Spinal cord (tissue), 10 donors: ENCODE data around the gene DBN1. TPM values are rescaled to one million over a fixed set of nuclear protein-coding genes. Genes with fewer than 3 reads are reported as not detected.

ENCODE experiments used
- DNase-seq, 6 donors: peaks; one replicate each; pipeline versions ENCODE4 v3.0.0 to v3.0.0-alpha.2; 2013 to 2015; ENCODE audit warnings: low spot score in 6 of 6, low read depth in 4 of 6
- H3K27ac ChIP-seq: one replicate; pipeline ENCODE4 v1.5.1; 2013; ENCODE audit warnings: low read depth, low read length, control low read depth
- H3K27me3 ChIP-seq: one replicate; pipeline ENCODE4 v1.6.1; 2013; ENCODE audit warnings: low read length; ENCODE audit not compliant: control insufficient read depth, insufficient read depth
- H3K36me3 ChIP-seq: one replicate; pipeline ENCODE4 v1.6.1; 2013; ENCODE audit warnings: low read length; ENCODE audit not compliant: control insufficient read depth, insufficient read depth
- H3K4me1 ChIP-seq: one replicate; pipeline ENCODE4 v1.6.1; 2013; ENCODE audit warnings: low read length; ENCODE audit not compliant: control insufficient read depth, insufficient read depth
- H3K4me3 ChIP-seq: one replicate; pipeline ENCODE4 v1.5.1; 2013; ENCODE audit warnings: low read depth, low read length, control low read depth
- H3K9me3 ChIP-seq: one replicate; pipeline ENCODE4 v1.6.1; 2013; ENCODE audit warnings: low read length; ENCODE audit not compliant: control insufficient read depth, insufficient read depth
- WGBS: methylation state at CpG from one replicate; pipeline ENCODE4 v1.1.5; 2013; ENCODE audit warnings: missing lambda C conversion rate; ENCODE audit not compliant: insufficient coverage; 5-methylcytosine and 5-hydroxymethylcytosine counted together
- polyA plus RNA-seq, 2 donors: library from polyadenylated mRNA; unstranded; fragments of 120-200 nt; gene quantifications; one replicate each; pipeline ENCODE4 v1.2.1, GENCODE V29; 2013; ENCODE audit not compliant: insufficient read length in 2 of 2
- total RNA-seq, 2 donors: library from RNA; depleted of rRNA in 1 of 2; stranded (reverse); fragments of 120-200 nt in 1 of 2; fragments of >200 nt in 1 of 2; gene quantifications; one replicate each; pipeline versions ENCODE4 v1.2.3 to v1.2.4, GENCODE V29; 2013 to 2014
- donor health status: healthy.

DBN1 gene
- total and polyA plus RNA-seq, 4 donors: 49.6 to 273 (median 173) TPM

DNA sequence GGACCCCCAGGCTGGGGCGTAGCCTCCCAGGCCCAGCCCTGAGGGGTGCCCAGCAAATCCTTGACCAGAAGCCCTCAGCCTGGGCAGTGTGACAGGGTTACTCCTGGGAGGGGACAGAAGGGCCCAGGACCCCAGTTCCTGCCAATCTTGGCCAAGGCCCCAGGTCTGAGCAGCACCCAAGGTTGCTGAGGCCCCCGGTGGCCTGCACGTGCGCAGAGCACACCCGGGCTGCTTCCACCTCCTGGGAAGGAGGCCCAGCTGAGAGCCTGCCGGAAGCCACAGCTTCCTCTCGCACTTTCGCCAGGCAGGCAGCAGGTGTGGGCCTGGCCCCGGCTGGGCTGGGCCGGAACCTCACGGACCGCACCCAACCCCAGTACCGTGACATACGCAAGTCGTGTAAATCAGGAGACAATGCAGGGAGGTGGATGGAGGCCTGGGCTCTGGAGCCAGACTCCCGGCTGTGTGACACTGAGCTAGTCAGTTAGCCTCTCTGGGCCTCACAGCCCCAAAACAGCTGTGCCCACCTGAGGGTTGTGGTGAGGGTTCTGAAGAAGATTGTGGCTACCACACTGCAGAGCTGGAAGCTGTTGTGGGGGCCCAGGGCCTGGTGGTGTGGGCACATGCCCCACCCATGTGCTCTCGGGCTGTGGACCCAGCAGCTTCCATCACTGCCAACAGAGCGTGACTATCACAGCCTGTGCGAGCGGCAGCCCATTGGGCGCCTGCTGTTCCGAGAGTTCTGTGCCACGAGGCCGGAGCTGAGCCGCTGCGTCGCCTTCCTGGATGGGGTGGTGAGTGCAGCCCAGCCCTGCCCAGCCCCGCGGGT lies 41.9 kb downstream of the DBN1 start:
- H3K36me3 ChIP-seq: peaks cover 73% of the 10 kb centered on the region
- no peak overlapping the region for H3K4me3 ChIP-seq
- DNase-seq: no peak
- 89% methylated on average over 24 of the region's 29 CpGs for WGBS
- H3K4me1 ChIP-seq: peaks cover 47% of the 10 kb centered on the region
- no peaks in the 10 kb centered on the region for H3K27me3 ChIP-seq
- no peaks in the 10 kb centered on the region for H3K9me3 ChIP-seq
- no peak overlapping the region for H3K27ac ChIP-seq

DNA sequence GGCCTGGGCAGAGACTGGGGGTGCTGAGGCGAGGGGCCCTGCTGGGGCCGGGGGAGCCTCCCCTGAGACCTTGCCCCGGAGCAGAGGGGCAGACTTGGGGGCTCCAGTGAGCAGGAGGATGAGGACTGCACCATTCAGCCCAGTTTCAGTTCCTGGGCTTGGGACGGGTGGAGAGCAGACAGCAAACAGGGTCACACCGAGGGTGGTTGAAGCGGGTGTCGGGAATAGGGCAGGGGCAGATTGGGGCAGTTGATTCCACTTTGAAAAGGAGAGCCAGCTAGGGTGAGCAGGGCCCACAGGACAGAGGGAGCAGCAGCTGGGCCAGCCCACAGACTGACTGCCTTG lies 42.5 kb downstream of the DBN1 start:
- H3K4me1 ChIP-seq: peaks cover 47% of the 10 kb centered on the region
- no peaks in the 10 kb centered on the region for H3K27me3 ChIP-seq
- no peak for DNase-seq
- peaks cover 67% of the 10 kb centered on the region for H3K36me3 ChIP-seq
- H3K9me3 ChIP-seq: no peaks in the 10 kb centered on the region
- WGBS: 80% methylated on average over 7 of the region's 7 CpGs
- no peak overlapping the region for H3K4me3 ChIP-seq
- H3K27ac ChIP-seq: no peak overlapping the region

DNA sequence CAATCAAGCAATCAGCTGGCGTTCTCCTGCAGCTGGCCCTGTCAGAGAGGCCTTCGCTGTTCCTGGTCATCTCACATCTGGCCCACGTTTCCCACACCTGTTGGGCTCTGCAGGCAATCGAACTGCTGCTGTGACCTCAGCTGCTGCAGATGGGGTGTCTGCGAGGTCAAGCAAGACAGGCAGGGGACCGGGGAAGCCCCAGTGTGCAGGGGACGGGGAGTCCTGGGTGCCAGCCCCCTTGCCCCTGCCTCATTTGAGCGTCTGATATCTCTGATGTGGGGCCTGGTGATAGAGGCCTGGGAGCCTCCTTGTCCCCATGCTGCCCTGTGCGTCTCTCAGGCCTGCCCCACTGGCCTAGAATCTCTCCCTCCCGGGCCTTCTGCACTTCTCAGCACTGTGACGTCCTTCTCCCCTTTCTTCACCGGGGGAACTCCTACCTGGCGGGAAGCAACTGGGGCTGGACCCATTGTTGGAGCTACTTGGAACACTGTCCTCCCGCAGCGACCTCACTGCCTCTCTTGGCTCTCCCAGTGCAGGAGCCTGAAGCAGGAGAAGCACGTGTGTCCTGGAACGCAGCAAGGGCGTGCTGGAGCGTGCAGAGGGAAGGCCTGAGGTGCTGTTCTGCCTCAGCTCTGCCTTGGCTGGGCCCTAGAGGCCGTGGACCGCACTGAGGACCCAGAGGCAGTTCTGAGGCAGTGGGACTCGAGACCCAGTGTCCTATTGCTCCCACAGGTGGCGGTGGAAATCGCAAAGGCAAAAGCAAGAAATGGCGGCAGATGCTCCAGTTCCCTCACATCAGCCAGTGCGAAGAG lies 43.1 kb downstream of the DBN1 start:
- no peak for DNase-seq
- H3K9me3 ChIP-seq: no peaks in the 10 kb centered on the region
- H3K4me3 ChIP-seq: no peak overlapping the region
- H3K36me3 ChIP-seq: peaks cover 61% of the 10 kb centered on the region
- H3K27ac ChIP-seq: no peak overlapping the region
- H3K4me1 ChIP-seq: peaks cover 52% of the 10 kb centered on the region
- 87% methylated on average over 26 of the region's 26 CpGs for WGBS
- H3K27me3 ChIP-seq: no peaks in the 10 kb centered on the region

DNA sequence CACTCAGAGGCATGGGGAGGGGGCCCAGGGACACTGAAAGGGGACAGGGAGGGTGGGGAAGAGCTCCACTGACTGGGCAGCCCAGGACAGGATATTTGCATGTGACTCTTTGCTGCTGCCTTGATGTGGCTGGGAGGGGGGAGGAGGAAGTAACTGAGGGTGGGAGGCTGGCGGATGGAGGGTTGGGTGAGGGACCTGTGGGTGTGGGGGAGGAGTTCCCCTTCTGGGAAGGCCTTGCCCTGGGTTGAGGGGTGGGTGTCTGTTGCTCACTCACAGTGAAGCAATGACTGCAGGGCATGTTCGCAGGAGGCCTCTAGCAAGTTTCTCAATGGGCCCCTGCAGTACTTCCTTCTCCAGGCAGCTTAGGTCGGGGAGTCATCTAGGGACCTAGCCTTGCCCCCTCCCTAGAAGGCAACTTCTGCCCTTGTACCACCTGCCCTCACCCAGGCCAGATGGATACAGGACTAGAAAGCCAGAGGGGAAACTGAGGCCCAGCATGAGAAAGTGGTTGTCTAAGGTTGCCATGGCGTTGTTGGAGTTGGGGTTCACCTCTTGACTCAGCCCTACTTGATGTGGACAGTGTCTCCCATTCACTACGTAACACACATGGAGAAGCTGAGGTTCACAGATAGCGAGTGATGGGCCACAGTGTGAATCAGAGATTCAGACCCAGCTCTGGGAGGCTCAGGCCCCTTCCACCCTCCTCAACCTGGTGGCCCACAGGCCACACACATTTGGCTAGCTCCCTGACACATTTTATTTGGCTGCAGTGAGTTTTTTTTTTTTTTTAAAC lies 44.0 kb downstream of the DBN1 start:
- DNase-seq: no peak

DNA sequence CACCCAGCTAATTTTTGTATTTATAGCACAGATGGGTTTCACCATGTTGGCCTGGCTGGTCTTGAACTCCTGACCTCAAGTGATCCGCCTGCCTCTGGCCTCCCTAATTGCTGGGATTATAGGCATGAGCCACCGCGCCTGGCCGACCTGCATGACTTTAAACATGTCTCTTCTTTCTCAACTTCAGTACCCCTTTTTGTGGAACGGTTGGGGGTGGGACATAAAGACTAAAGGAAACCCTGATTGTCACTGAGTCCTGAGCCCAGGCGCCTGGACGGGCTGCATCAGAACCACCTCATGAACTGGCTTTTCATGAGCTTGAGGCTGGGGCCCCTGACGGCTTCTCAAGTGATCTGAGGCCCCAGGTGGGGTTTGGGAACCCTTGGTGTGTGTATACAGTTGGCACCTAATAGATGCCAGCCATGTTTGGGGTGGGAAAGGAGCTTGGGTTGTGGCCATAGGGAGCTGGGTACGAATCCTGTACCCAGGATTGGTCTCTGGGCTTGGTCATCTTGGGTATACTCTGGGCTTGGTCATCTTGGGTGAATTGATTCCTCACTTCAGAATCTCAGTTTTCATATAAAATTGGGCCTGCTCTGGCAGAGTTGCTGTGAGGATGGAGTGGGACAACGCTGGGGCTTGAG lies 44.7 kb downstream of the DBN1 start:
- Histone ChIP-seq H3K27ac (no peak overlapping the region), H3K4me3 (no peak overlapping the region), H3K36me3 (peaks cover 45% of the 10 kb centered on the region), H3K4me1 (peaks cover 54% of the 10 kb centered on the region), H3K27me3 (no peaks in the 10 kb centered on the region), H3K9me3 (no peaks in the 10 kb centered on the region)
- WGBS: 91% methylated on average over 5 of the region's 10 CpGs
- no peak for DNase-seq

More for the DNA sequence above, 44.0 kb downstream of the DBN1 start:
- no peak overlapping the region for H3K4me3 ChIP-seq
- WGBS: 89% methylated on average over 6 of the region's 6 CpGs
- peaks cover 54% of the 10 kb centered on the region for H3K4me1 ChIP-seq
- no peaks in the 10 kb centered on the region for H3K9me3 ChIP-seq
- H3K27me3 ChIP-seq: no peaks in the 10 kb centered on the region
- no peak overlapping the region for H3K27ac ChIP-seq
- H3K36me3 ChIP-seq: peaks cover 52% of the 10 kb centered on the region

DNA sequence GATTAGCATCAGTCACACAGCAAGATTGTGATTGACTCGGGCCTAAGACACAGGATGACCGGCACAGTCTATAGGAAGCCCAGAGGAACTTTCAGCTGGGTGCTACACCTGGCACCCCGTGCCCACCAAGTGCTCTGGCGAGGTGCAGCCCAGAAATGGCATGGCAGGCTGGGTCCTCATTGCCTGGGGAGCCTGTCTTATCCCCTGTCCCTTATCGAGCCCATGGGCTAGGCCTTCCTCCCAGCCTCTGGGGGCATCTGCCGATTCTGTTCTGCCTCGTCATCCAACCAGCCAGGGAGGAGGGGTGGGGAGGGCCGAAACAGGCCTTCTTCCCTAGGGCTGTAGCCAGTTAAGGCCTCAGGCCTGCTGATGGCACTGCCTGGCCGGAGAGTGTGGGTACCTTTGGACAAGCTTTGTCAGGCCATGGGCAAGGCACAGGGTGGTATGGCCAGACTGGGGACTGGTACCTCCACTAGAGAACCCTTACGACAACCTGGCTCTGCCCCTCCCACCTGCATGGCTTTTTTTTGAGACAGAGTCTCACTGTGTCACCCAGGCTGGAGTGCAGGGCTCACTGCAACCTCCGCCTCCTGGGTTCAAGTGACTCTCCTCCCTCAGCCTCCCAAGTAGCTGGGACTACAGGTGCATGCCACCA lies 45.4 kb downstream of the DBN1 start:
- Histone ChIP-seq H3K4me1 (peaks cover 54% of the 10 kb centered on the region), H3K9me3 (no peaks in the 10 kb centered on the region), H3K27ac (no peak overlapping the region), H3K36me3 (peaks cover 38% of the 10 kb centered on the region), H3K27me3 (no peaks in the 10 kb centered on the region), H3K4me3 (no peak overlapping the region)
- no peak for DNase-seq
- WGBS: 85% methylated on average over 11 of the region's 11 CpGs

DNA sequence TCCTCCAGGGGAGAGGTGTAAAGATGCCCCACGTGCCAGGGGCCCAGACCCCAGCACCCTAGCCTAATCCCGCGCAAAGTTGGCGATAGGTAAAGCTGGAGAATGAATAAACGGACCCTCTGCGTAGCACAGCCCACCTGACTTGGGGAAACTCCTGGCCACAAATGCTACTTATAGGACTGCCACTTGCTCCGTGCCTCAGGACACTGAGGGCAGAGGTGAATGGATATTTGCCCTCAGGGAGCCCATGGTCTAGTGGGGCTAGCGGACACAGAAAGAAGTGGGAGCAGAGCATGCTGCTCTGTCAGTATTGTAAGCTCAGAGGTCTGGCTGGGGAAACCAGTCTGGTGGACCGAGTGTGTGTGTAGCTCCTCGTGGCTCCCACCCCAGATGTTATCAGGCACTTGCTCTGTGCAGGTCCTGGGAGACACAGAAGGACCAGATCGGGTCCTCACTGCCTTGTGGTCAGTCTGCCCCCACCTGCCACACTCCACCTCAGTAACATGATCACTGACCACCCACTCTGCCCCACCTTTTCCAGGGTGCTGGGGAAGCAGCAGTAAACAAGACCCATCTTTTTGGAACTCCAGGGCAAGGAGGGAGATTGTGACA lies 46.1 kb downstream of the DBN1 start:
- 12% methylated on average over 11 of the region's 11 CpGs for WGBS

DNA sequence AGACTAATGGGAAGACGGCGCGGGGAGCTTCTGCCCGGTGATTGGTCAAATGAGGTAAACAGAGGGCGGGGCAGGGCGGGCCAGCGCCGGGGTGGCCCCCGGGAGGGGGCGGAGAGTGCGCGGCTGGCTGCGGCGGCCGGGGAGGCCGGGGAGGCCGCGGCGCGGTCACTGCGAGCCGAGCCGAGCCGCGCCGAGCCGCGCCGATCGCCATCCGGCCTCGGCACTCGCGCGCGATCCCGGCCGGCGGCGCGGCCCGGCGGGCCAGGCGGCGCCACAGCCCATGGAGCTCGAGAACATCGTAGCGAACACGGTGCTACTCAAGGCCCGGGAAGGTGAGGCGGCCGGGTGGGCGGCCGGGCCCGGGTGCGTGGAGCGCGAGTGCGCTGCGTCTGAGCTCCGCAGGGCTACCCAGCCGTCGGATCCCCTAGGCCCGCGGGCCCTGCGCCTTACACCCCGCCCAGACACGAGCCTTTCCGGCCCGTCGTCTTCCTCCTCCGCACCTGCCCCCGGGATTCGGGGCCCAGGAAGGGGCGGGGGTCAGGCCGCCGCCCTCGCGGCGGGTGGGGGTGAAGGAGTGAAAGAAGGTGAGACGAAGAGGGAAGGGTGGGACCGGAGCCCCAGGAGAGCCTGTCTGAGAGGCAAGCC lies 46.7 kb downstream of the DBN1 start, which contains the start of gene GRK6:
Gene GRK6, plus strand, starts transcription at position 111 of the 645 bp plus-strand sequence. Its CDS starts 170 bp downstream, at position 281.
- no peaks in the 10 kb centered on the region for H3K9me3 ChIP-seq
- under 1% methylated on average over 78 of the region's 82 CpGs for WGBS
- no peak for DNase-seq

More for the DNA sequence above, 46.1 kb downstream of the DBN1 start:
- Histone ChIP-seq H3K27ac (no peak overlapping the region), H3K4me3 (peak overlapping the region; percentile 60), H3K9me3 (no peaks in the 10 kb centered on the region), H3K36me3 (peaks cover 31% of the 10 kb centered on the region), H3K4me1 (peaks cover 48% of the 10 kb centered on the region), H3K27me3 (no peaks in the 10 kb centered on the region)
- peak in 1 of 6 donors; percentile 5 for DNase-seq

More for the DNA sequence above, 46.7 kb downstream of the DBN1 start, which contains the start of gene GRK6:
- H3K36me3 ChIP-seq: peaks cover 25% of the 10 kb centered on the region
- H3K27ac ChIP-seq: peak within 1 kb of the TSS; percentile 96
- H3K4me1 ChIP-seq: peaks cover 42% of the 10 kb centered on the region
- no peaks in the 10 kb centered on the region for H3K27me3 ChIP-seq
- H3K4me3 ChIP-seq: peak within 1 kb of the TSS; percentile 78
